ENCODE data around the gene GOSR1.
"Not testable (repeated sequence)": the region's sequence is repeated elsewhere in the genome, so short reads cannot be mapped to it uniquely, and the experiment has no call there.

The GOSR1 gene

DNA sequence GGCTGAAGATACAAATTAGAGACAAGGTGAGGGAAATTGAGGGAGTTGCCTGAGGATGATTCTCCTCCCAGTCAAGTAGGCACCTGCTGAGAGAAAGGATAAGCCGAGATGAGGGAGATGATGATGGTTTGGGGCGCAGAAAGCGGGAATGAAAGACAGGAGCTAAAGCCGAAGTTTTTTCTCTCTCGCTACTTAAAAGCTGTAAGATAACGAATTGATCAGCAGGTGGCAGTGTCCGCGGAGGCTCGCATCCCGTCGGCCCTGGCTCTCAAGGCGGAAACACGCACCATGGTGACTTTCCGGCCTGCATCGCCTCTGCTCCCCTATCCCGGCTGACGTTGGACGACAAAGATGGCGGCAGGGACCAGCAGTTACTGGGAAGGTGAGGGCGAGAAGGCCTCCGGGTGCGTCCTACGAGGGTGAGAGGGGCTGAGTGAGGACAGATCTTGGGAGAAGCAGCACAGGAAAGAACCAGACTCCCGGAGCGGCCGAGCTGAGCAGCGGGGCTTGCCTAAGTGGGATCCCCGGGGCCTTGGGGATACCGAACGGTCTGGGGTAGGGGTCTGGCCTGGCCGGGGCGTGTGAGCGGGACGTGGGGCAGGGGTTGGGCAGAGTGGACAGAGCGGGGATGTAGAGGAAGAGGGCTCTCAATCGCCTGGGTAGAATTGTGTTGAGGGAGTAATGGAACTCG lies at the start of gene GOSR1:
TSS of gene GOSR1 (plus strand) at position 326 of the 691 bp plus-strand sequence. CDS start at position 352, 26 bp downstream.
- peak; percentile 93 for DNase-seq

DNA sequence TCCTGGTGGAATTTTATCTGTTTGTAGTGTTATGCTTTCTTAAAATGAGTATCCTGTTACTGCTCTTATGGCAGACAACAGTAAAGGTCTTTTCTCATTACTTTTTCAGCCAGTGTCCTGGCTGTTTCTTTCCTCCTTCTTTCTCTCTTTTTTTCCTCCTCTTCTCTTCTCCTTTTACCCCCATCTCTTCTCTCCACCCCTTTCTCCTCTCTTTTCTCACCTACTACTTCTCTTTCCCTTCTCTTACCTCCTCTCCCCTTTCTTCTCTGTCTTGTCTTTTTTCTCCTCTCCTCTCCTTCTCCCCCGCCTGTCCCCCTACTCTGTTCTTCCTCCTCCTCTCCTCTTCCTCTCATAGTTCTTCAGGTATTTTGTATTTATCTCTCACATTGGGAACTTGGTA lies 49.6 kb upstream of the GOSR1 start:
- no peak for DNase-seq

DNA sequence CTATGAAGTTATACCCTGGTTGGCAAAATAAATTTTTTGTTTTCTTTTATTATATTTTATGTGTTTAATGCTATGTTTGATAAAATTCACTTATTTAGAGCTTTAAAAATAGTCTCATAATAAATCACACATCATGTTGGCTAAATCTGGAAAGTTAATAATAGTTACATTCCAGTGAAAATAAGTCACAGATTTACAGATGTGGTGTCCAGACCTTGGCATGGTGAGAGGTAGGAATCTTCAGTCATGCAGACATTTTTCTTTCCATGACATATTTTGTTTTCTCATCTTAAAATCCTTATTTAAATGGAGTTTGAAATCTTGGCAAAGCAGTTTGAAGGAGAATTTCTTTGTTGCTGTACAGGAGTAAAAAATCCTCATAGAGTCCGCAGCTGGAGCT lies 48.1 kb upstream of the GOSR1 start:
- DNase-seq, result no peak

DNA sequence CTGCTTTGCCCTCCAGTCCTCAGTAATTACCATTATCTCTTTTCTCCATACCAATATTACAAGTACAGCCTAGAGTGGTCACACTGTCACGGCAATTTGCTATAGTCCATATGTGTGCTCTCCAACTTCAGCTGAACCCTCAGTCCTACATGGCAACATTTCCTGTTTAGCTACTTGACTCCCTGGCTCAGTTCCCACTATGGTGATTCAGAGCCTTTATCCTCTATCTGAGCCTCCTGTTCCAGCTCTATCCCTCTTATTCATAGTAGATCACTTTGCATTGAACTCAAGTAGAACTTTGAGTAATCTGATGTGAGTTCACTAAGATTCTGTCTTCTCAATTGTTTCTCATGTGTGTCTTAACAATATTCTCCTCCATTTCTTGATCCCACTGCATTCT lies 43.7 kb upstream of the GOSR1 start:
- DNase-seq, result no peak

DNA sequence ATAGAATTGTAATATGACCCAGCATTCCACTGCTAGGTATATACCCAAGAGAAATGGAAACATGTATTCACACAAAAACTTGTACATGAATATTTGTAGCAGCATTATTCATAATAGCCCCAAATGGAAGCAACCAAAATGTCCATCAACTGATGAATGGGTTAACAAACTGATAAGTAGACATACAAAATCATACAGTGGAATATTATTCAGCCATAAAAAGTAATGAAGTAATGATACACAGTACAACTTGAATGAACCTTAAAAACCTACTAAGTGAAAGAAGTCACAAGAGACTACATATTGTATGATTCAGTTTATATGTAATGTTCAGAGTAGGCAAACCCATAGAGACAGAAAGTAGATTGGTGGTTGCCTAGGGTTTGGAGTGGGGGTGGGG lies 40.5 kb upstream of the GOSR1 start:
- DNase-seq, result no peak

DNA sequence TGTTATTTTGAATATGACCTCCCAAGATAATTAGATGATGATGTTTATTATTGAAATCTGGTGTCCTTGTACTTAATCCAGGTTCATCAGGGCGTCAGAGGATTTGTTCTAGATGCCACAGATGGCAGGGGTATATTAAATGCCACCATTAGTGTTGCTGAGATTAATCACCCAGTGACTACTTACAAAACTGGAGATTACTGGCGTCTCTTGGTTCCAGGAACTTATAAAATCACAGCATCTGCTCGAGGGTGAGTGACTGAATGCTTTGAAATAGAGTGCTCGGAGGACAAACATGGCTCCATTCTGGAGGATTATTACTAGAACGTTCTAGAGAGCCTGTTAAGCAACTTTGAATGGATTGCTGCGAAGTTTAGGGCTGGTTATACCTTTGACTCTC lies 33.5 kb upstream of the GOSR1 start:
- DNase-seq, result no peak

DNA sequence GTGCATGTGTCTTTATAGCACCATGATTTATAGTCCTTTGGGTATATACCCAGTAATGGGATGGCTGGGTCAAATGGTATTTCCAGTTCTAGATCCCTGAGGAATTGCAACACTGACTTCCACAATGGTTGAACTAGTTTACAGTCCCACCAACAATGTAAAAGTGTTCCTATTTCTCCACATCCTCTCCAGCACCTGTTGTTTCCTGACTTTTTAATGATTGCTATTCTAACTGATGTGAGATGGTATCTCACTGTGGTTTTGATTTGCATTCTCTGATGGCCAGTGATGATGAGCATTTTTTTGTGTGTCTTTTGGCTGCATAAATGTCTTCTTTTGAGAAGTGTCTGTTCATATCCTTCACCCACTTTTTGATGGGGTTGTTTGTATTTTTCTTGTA lies 30.6 kb upstream of the GOSR1 start:
- DNase-seq, result not testable (repeated sequence)

DNA sequence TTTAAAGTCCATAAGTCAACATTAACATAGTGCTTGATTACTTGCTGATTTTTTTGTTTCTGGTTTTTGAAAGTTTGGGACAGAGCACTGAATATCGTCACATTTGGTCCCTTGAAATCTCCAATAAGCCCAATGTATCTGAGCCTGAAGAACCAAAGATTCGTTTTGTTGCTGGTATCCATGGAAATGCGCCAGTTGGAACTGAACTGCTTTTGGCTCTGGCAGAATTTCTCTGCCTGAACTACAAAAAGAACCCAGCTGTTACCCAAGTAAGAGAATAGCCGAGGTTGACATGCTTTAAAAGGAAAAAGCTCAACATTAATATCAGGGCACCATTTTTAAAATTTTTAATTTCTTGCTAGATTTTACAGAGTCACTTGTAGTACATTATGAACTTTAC lies 27.7 kb upstream of the GOSR1 start:
- no peak for DNase-seq

DNA sequence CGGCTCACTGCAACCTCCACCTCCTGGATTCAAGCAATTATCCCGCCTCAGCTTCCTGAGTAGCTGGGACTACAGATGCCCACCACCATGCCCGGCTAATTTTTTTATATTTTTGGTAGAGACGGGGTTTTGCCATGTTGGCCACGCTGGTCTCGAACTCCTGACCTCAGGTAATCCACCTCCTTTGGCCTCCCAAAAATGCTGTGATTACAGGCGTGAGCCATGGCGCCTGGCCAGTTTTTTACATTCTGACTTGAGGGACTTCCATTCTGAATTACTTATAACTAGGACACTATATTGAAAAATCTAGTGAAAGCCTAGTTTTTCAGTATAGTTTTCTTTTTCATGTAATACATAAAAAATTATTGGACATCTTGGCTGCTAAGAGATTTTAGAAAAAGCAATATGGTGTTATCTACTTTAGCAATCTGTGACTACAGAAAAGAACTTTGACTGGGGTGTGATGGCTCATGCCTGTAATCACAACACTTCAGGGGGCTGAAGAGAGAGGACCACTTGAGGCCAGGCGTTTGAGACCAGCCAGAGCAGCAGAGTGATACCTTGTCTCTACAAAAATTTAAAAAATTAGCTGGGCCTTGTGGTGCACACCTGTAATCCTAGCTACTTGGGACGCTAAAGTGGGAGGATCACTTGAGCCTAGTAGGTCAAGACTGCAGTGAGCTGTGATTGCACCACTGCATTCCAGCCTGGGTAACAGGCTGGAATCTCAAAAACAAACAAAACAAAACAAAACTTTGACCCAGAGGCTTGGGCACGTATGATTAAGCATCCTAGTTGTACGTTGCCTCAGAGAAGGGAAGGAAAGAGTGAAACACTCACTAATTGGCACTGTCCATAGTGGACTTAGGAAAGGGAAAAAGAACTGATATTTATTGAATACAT lies 26.8 kb upstream of the GOSR1 start:
- no peak for DNase-seq

DNA sequence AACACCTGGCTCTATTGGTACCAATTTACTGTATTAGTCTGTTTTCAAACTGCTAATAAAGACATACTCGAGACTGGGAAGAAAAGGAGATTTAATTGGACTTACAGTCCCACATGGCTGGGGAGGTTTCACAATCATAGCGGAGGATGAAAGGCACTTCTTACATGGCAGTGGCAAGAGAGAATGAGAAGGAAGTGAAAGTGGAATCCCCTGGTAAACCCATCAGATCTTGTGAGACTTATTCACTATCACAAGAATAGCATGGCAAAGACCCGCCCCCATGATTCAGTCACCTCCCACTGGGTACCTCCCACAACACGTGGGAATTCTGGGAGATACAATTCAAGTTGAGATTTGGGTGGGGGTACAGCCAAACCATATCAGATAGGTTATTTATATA lies 22.6 kb upstream of the GOSR1 start:
- DNase-seq, result no peak

DNA sequence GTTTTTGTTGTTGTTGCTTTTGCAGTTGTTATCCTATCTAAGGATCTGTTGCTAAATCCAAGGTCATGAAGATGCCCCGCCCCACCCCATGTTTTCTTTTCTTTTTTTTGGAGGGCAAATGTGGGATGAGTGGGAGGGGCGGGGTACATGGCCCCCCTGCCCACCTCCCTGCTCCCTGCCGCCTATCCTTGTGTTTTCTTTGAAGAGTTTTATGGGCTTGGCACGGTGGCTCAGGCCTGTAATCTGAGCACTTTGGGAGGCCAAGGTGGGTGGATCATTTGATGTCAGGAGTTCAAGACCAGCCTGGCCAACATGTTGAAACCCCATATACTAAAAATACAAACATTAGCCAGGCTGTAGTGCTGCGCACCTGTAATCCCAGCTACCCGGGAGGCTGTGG lies 18.8 kb upstream of the GOSR1 start:
- no peak for DNase-seq

DNA sequence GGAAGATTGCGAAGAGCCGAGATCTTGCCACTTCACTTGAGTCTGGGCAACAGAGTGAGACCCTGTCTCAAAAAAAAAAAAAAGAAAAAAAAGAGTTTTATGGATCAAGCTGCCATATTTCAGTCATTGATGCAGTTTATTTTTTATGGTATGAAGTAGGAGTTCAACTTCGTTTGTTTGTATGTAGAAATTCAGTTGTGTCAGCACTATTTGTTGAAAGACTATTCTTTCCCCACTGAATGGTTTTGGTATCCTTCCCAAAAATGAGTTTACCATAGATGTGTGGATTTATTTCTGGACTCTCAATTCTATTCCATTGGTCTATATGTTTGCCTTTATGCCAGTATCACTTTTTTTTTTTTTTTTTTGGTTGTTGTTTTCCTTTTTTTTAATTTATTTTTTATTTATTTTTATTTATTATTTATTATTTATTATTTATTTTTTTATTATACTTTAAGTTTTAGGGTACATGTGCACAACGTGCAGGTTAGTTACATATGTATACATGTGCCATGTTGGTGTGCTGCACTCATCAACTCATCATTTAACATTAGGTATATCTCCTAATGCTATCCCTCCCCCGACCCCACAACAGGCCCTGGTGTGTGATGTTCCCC lies 18.3 kb upstream of the GOSR1 start:
- DNase-seq, result not testable (repeated sequence)

DNA sequence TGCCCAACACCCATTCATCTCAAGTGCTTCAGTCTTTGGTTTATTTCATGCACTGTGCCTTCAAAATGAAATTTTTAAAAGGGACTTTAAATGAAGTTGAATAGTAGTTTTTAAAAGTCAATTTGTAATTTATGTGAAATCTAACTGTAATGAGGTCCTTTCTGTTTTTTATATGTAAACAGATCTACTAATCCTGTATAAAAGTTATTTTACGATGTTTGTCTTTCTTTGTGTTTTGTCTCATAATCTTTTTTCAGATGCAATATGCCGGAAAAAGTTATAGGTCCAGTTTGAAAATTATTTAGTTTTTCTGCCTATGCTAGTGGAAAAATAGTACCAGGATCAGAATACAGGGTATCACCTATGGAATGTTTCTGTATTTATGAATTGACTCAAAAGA lies 8.7 kb upstream of the GOSR1 start:
- DNase-seq, result no peak

DNA sequence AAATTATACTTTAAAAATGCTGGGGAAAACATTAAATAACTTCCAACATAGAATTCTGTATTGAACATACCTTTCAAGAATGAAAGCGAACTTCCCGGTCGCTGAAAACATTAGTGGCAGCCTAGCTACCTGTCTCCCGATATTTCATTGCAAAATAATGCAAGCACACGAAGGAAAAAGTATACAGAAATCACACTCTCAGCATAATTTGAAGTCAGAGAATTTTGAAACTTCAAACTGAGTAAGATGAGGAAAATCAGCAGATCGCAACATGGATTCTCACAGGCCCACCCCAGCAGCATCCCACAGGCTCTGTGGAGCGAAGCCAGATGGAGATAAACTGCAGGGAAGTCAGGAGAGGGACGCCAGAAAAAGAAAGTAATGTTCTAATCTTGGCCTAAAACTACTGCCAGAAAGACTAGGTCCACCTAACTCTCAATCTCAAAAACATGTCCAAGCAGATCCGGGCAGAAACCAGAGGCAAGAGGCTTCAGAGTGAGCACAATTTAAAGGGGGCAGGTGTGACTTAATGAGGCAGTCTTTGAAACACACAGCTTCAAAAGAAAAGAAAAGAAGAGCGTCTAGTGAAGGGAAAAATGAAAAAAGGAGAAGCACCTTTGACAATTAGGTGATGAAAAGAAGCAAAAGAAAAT lies 4.8 kb upstream of the GOSR1 start:
- no peak for DNase-seq

DNA sequence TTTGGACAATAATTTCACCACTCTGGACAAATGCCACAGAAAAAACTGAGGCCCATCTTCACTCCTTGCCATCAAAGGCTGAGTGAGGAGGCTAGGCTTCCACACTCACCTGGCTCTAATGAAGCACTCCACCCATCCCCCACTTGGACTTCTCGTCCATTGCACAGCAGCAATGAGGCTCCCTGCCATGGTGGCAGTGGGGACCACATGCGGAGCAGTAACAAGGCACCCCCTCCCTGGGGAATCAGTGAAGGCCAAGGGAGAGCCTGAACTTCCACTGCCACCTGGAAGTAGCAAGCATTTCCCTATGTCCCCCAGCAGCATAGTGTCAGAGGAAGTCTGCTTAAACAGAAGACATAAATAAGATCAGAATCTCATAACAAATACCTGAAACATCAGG lies 2.0 kb upstream of the GOSR1 start:
- no peak for DNase-seq

DNA sequence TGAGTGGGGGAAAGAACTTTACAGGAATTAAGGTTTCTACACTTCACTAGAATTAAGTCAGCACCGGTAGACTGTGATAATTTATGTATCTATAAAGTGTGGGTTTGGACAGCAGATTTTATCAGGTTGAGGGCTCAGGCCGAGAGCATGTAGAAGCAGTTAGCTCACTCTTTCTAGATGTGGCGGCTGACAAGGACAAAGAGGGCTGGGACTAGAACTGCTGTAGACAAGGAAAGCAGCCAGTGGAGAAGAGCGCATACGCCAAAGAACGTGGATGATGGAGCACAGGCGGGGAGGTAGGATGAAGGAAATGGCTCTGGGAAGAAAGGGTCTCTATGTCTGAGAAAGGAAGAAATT lies 504 bp upstream of the GOSR1 start:
- no peak for DNase-seq

DNA sequence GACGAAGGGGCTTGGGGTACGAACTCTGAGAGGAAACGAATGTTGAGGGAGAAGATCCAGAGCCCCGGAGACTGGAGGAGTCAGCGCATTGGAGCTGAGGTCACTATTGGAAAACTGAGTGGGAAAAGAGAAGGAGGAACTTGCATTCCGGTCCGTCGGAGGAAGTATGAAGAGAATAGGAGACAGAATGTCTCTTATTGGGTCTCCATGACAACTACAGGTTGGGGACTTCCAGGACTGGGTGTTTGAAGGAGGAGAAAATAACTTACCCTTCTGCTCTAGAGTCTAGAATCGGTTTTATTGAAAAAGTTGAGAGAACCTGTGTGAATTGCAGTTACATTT lies 537 bp downstream of the GOSR1 start:
- peak; percentile 43 to 65 for DNase-seq

DNA sequence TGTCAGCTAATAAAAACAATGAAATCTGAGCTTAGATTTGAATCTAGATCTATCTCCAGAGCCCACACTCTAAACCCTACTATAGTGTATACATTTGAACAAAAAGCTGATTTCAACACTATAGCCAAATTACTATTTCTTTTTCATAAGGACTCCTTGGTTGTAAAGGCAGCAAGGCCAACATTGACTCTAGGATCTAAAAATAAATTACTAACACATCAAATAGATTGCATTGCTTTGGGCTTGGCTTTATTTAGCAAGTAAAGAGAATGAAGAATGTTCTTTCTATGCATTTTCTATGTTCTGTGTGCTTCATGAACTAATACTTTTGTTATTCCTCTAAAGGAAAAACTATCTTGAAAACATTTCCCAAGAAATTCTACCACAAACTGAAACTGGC lies 5.3 kb downstream of the GOSR1 start:
- no peak for DNase-seq

DNA sequence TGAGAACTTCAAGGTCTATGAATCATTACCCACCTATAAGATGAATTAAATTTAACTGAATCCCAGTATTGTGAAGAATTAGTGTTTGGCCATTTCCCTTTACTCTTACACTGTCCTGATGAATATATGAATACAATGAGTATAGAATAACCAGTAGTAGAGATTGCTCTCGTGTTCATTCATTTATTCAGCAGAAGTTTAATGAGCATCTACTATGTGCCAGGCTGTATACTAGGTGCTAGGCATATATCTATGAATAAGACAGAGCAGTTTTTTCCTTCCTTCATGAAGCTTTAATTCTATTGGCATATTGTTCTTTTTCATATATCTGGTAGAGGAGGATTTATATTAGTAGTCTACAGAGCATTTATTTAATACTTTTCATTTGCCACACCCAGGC lies 6.0 kb downstream of the GOSR1 start:
- DNase-seq, result no peak

DNA sequence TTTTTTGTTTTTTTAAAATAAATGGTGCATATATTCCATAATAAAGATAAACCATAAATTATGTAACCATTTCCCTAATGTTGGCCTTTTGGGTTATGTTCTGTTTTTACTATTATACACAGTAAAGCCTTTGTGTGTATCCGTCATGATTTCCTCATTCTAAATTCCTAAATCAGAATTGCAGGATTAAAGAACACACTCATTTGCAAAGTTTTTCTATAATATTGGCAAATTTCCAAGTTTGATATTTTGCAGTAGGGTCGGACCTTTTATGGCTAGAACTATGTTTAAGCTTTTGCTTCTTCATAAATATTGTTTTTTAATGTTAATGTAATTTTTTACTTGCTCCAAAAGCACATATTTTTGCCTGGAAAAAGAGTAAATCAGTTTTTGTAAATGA lies 16.6 kb downstream of the GOSR1 start:
- DNase-seq, result no peak

DNA sequence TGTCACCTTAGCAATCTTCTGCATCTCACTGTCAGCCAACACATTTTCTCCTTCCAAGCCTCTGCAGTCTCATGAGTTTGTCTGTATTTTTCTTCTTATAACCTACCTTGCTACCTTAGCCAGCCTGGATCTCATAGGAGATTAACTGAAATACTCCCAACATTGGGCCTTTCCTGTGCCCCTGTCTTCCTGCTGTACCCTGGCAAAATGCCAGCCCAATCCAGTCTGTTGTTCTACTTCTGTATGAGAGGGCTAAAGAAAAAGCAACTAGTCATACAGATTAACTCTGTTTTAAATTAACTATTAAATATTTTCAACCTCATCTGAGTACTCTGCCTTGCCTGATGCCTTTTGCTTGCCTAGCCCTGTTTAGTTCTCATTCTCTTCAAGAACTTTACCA lies 18.4 kb downstream of the GOSR1 start:
- DNase-seq, result no peak

DNA sequence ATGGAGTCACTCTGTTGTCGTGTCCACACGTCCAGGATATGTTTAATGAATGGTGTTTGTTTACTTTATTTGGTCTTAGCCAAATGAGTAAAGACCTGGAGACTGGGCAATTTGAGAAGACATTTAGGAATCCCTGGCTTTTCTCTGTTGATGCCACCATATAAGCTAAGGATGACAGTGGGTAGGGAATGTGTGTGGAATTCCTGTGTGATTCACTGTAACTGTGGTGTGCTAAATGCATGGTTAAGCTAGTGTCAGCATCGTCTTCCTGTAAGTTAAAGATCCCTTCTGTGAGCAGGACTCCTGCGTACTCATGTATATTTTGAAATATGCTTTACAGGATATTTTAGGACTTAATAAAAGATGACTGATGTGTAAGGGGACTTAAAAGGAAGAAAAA lies 26.4 kb downstream of the GOSR1 start:
- no peak for DNase-seq

DNA sequence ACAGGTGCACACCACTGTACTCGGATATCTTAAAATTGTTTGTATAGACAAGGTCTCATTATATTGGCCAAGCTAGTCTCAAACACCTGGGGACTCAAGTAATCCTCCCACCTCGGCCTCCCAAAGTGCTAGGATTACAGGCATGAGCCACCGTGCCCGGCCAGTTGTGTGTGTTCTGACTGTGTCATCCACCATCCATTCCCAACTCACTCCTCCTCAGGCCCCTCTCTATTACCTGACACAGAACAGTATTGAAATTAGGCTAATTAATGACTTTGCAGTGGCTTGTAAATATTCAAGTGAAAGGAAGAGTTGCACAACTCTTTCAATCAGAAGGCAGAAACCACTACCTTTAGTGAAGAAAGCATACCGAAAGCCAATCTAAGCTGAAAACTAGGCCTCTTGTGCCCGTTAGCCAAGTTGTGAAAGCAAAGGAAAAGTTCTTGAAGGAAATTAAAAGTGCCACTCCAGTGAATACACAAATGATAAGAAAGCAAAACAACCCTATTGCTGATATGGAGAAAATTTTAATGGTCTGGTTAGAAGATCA lies 28.7 kb downstream of the GOSR1 start:
- DNase-seq, result no peak
